ENCODE results near the gene CEND1.

CEND1 gene

DNA sequence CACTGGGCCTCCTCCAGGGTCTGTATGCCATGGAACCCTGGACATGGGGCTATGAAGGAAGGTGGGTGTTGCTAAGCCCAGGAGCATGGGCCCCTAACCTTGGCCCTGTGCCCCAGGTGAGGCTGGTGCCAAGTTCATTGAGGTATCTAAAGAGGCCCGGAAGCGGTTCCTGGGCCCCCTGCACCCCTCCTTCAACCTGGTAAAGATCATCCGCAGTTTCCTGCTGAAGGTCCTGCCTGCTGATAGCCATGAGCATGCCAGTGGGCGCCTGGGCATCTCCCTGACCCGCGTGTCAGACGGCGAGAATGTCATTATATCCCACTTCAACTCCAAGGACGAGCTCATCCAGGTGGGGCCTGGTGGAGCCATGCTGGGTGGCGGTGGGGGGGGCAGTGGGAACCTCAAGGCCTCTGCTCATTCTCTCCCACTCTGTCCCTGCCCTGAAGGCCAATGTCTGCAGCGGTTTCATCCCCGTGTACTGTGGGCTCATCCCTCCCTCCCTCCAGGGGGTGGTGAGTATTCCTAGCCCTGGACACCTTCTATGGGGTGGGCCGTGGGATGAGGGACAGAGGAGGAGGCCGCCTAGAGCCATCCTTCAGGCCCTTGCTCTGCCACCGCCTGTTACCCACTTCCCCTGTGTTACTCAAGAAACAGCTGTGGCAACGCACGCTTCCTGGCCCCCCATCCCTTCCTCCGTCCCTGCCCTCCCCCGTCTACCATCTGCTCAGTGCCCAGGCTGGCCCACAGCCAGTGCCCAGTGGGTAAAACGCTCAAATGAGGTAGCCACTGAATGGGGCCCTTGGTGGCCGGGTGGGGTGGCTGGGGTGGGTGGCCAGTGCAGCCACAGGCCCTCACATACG, 31.9 kb upstream of the CEND1 start:
- H3K27ac ChIP-seq: peak overlapping the region; percentile 80
- TF ChIP-seq ZFX (IDR thresholded peaks at IDR 0.05): no peak
- TF ChIP-seq, protein P1, sequence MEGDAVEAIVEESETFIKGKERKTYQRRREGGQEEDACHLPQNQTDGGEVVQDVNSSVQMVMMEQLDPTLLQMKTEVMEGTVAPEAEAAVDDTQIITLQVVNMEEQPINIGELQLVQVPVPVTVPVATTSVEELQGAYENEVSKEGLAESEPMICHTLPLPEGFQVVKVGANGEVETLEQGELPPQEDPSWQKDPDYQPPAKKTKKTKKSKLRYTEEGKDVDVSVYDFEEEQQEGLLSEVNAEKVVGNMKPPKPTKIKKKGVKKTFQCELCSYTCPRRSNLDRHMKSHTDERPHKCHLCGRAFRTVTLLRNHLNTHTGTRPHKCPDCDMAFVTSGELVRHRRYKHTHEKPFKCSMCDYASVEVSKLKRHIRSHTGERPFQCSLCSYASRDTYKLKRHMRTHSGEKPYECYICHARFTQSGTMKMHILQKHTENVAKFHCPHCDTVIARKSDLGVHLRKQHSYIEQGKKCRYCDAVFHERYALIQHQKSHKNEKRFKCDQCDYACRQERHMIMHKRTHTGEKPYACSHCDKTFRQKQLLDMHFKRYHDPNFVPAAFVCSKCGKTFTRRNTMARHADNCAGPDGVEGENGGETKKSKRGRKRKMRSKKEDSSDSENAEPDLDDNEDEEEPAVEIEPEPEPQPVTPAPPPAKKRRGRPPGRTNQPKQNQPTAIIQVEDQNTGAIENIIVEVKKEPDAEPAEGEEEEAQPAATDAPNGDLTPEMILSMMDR (conservative IDR thresholded peaks at IDR 0.05): no peak

DNA sequence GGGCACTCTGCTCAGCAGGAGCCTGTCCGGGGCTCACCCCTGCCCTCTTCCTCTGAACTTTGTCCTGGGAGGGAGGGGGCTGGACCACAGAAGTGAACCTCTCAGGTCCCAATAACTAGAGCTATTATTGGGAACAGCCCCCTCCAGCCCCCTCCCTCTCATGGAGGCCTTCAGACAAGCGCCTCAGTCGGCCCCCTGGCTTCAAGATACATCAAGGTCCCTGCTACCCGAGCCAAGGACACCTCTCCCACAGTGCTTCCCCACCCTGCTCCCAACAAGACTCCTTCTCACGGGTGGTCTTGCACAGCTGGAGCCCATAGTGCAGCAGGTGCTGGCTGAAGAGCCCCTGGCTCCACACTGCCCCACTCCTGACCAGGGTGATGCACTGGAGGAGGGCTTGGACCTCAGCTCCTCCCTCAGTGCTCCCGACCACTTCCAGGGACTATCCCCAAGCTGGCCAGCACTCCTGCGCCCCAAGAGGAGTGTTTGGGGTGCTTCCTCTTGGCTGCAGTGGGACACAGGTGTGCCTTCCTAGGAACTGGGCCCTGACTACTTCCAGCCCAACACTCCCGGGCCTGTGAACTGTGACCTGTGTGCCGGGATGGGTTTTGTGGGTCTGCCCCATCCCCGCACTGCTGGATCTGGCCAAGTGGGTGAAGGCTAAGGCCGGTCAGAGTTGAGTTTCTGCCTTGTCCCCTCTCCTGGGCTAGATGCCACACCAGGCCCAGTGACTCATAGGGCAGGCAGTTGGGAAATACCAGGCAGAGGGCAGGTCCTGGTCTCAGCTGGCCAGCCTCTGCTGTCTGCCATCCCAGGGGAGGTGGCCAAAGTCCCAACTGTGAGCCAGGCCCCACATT, 31.0 kb upstream of the CEND1 start:
- TF ChIP-seq ZFX (IDR thresholded peaks at IDR 0.05): no peak
- TF ChIP-seq, protein P1 (conservative IDR thresholded peaks at IDR 0.05): no peak
- peak overlapping the region; percentile 80 for H3K27ac ChIP-seq

DNA sequence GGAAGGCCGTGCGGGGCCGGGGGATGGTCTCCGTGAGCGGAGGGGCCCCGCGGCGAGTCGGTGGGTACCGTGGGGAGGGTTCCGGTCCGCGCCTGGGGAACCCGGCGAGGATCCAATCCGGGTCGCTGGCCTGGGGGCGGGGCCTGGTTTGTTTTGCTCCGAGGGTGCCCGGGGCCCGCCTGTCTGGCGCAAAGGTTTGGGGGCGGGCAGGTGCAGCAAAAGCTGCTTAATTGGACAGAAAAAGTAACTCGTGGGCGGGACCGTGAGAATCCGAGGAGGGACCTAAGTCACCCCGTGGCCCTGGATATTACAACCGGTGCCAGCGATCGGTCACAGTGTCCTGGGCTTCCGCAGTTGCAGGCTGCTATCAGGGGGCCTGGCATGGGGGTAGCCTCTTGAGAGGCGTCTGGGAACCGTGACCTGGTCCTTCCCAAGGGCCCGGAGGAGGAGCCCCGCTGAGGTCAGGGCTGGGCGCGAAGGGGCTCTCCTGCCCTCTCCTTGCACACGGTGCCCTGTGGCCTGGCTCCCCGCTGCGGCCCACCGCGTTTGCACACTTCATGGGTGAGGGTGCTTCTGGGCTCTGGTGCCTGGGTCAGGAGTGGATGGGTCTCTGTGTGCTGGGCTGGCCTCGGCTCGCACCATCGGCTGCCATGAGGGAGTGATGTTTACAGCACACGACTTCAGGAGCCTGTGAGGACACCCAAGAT, 30.2 kb upstream of the CEND1 start:
- H3K27ac ChIP-seq: peak overlapping the region; percentile 80
- TF ChIP-seq, protein P1 (conservative IDR thresholded peaks at IDR 0.05): no peak
- no peak for TF ChIP-seq ZFX (IDR thresholded peaks at IDR 0.05)

DNA sequence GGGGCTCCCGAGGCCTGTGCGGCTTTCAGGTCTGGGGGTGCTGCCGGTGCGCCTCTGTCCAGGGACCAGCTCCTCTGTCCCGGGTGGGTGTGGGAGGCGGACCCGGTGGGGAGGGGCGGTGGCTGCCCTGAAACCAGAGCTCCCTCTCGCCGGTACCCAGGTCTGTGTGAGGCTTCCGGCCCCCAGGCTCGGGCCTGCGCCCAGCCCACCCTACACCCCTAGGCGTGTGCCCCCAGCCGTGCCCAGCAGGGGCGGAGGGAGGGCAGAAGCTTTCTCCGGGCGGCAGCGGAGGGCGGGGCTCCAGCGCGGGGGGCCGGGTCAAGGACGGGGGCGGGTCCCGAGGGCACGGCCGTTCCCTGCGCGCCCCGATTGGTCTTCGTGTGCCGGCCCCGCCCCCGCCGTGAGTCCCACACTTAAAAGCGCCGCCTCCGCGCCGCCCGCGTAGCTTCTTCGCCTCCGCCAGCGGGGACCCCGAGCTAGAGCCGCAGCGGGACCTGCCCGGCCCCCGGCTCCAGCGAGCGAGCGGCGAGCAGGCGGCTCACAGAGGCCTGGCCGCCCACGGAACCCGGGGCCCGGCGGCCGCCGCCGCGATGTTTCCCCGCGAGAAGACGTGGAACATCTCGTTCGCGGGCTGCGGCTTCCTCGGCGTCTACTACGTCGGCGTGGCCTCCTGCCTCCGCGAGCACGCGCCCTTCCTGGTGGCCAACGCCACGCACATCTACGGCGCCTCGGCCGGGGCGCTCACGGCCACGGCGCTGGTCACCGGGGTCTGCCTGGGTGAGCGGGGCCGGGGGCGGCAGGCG, 29.4 kb upstream of the CEND1 start:
- peak overlapping the region; percentile 80 for H3K27ac ChIP-seq
- TF ChIP-seq, protein P1 (conservative IDR thresholded peaks at IDR 0.05): no peak
- TF ChIP-seq ZFX (IDR thresholded peaks at IDR 0.05): no peak

DNA sequence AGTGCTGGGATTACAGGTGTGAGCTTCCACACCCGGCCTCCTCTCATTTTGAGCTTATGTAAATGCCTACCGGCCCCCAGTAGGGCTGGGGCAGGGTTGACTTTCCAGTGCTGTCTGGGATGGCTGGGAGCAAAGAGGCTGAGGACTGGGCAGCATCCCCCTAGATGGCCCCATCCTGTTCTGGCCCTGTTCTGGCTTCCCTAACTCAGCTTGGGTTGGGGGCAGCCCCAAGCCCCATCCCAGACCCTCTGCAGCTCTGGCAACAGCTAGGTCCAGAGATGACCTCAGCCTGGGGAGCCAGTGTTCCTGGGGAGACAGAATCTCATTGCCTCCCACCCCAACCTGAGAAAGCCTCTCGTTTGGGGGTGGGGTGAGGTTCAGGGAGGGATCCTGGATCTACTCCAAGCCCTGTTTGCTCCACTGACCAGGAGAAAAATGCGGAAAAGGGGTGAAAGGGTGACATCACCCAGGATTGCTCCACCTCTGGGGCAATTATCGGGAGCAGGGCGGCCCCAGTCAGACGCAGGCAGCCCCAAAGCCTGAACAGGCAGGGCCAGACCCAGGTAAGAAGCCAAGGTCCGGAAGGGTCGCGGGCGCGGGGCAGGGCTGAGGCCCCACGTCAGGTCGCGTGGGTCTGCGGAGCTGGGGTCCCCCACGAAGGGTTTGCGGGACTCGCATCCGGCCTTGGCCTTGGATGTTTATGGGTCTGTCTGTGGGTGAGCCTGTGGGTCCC, 28.7 kb upstream of the CEND1 start, which contains the start of gene PNPLA2:
Gene PNPLA2 (plus strand): TSS at position 519 of the 733 bp plus-strand sequence. CDS start 805 bp downstream, outside the sequence.
- peak within 1 kb of the TSS; percentile 80 for H3K27ac ChIP-seq
- TF ChIP-seq, protein P1 (conservative IDR thresholded peaks at IDR 0.05): no peak
- TF ChIP-seq ZFX (IDR thresholded peaks at IDR 0.05): no peak

DNA sequence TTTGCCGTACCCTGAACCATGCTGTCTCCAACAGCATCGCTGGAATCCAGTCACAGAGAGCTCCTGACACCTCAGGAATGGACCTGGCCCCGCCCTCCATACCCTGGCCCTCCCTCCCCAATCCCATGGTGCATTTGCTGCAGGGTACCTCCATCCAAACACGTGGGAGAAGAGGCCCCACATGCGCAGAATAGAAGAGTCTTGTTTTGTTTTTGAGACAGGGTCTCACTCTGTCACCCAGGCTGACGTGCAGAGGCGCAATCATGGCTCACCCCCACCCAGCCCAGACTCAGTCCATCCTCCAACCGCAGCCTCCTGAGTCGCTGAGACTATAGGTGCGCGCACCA, 26.5 kb upstream of the CEND1 start:
- TF ChIP-seq ZFX (IDR thresholded peaks at IDR 0.05): no peak
- TF ChIP-seq, protein P1 (conservative IDR thresholded peaks at IDR 0.05): no peak

More for the DNA sequence above, 26.5 kb upstream of the CEND1 start:
- H3K27ac ChIP-seq: no peak overlapping the region

Measured in C4-2B (cell line).